Stimulated activated naive CD8-positive, alpha-beta T cell treated with anti-CD3 and anti-CD28 coated beads, Interleukin-15, amount 100 ng/mL, for 72 hours (primary cell): Measurements from ENCODE around the gene MAPT.
A peak's percentile ranks its signal among the peaks of the same experiment; 100 is the strongest.
"Not testable (repeated sequence)": the region's sequence is repeated elsewhere in the genome, so short reads cannot be mapped to it uniquely, and the experiment has no call there.

Experiments used
- ATAC-seq: fragments of 150-1000 bp; cut with Tn5 transposase; 2 replicates; pipeline ENCODE4 v1.10.0; 2021; ENCODE audit warnings: mild to moderate bottlenecking, moderate library complexity
- DNase-seq, 2 donors: peaks; one replicate each; pipeline ENCODE4 v3.0.0; 2021 to 2022
- H3K27ac Mint-ChIP-seq, 2 donors: one replicate each; pipeline ENCODE4 v1.8.0; 2022; ENCODE audit warnings: mild to moderate bottlenecking in 2 of 2, mixed read lengths in 2 of 2, moderate library complexity in 2 of 2
- H3K27me3 Mint-ChIP-seq: one replicate; pipeline ENCODE4 v1.8.0; 2022; ENCODE audit warnings: mixed read lengths
- H3K4me1 Mint-ChIP-seq: one replicate; pipeline ENCODE4 v1.8.0; 2022; ENCODE audit warnings: mild to moderate bottlenecking, mixed read lengths
- H3K4me3 Mint-ChIP-seq, 2 donors: one replicate each; pipeline ENCODE4 v1.8.0; 2022; ENCODE audit warnings: mild to moderate bottlenecking in 2 of 2, mixed read lengths in 2 of 2, moderate library complexity in 1 of 2
- H3K9me3 Mint-ChIP-seq, 2 donors: one replicate each; pipeline ENCODE4 v1.8.0; 2022; ENCODE audit warnings: mixed read lengths in 2 of 2

MAPT gene

DNA sequence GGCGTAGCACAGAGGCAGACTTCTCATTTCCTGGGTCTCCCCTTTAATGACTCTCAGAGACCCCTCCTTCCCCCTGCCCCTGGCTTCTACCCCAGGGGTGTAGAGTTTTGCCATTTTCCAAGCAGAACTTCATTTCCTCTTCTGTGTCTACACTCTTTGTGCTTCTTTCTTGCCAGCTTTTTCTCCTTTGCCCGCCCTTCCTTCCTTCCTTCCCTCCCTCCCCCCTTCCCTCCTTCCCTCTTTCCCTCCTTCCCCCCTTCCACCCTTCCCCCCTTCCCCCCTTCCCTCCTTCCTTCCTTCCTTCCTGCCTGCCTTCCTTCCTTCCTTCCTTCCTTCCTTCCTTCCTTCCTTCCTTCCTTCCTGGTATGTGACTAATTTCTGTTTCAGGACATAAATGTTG lies 47.0 kb downstream of the MAPT start:
- peaks cover 58% of the 10 kb centered on the region for H3K27me3 Mint-ChIP-seq
- DNase-seq = no peak
- ATAC-seq = no peak
- H3K27ac Mint-ChIP-seq = no peak overlapping the region
- no peaks in the 10 kb centered on the region for H3K9me3 Mint-ChIP-seq
- H3K4me3 Mint-ChIP-seq = no peak overlapping the region
- peaks cover 8% of the 10 kb centered on the region for H3K4me1 Mint-ChIP-seq

- Mint-ChIP-seq H3K27me3 (peaks cover 49% of the 10 kb centered on the region), H3K27ac (no peak overlapping the region), H3K4me1 (peaks cover 8% of the 10 kb centered on the region), H3K4me3 (no peak overlapping the region), H3K9me3 (no peaks in the 10 kb centered on the region)
- DNase-seq (no peak), ATAC-seq (no peak)
Measured at GRCh38 chr17:45942284-45942683, 47.9 kb downstream of the MAPT start.

- ATAC-seq = no peak
- Mint-ChIP-seq H3K9me3 (no peaks in the 10 kb centered on the region), H3K27me3 (peaks cover 63% of the 10 kb centered on the region), H3K4me3 (no peak overlapping the region), H3K4me1 (peaks cover 22% of the 10 kb centered on the region), H3K27ac (peak overlapping the region in 1 of 2 donors; percentile 24)
- DNase-seq = no peak
Measured at GRCh38 chr17:45946841-45947256, 52.5 kb downstream of the MAPT start.

DNA sequence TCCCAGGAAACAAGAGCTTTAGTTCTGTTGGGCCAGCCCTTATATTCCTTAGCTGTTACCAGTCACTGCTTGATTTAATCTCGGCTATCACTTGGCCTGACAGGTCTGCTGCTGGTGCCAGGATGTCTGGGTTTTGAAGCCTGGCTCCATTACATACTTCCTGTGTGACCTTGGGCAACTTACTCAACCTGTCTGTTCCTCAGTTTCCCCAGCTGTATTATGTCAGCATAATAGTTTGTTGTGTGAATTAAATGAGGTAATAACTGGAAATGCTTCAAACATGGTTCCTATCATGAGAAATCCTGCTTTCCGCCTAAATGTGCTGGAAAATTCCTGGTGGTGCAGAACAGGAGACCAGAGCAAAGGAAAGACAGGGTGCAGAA lies 54.1 kb downstream of the MAPT start:
- Mint-ChIP-seq H3K27me3 (peaks cover 54% of the 10 kb centered on the region), H3K27ac (no peak overlapping the region), H3K4me1 (peaks cover 20% of the 10 kb centered on the region), H3K4me3 (peak overlapping the region; percentile 76 to 84), H3K9me3 (no peaks in the 10 kb centered on the region)
- ATAC-seq (no peak), DNase-seq (no peak)

- DNase-seq = peak; percentile 67 to 72
- peaks cover 48% of the 10 kb centered on the region for H3K27me3 Mint-ChIP-seq
- peaks cover 15% of the 10 kb centered on the region for H3K4me1 Mint-ChIP-seq
- H3K9me3 Mint-ChIP-seq = no peaks in the 10 kb centered on the region
- peak overlapping the region; percentile 59 to 92 for H3K27ac Mint-ChIP-seq
- ATAC-seq = peak; percentile 95
- peak overlapping the region; percentile 76 to 84 for H3K4me3 Mint-ChIP-seq
Measured at GRCh38 chr17:45948881-45949624, 54.7 kb downstream of the MAPT start.

GRCh38 chr17:45949755-45950320 lies 55.5 kb downstream of the MAPT start:
- H3K9me3 Mint-ChIP-seq = no peaks in the 10 kb centered on the region
- H3K4me3 Mint-ChIP-seq = no peak overlapping the region
- peaks cover 42% of the 10 kb centered on the region for H3K27me3 Mint-ChIP-seq
- no peak overlapping the region for H3K27ac Mint-ChIP-seq
- DNase-seq (no peak), ATAC-seq (no peak)
- peaks cover 13% of the 10 kb centered on the region for H3K4me1 Mint-ChIP-seq

GRCh38 chr17:45950888-45951287 lies 56.5 kb downstream of the MAPT start:
- Mint-ChIP-seq H3K27ac (no peak overlapping the region), H3K4me1 (peaks cover 13% of the 10 kb centered on the region), H3K4me3 (no peak overlapping the region), H3K27me3 (peaks cover 34% of the 10 kb centered on the region), H3K9me3 (no peaks in the 10 kb centered on the region)
- ATAC-seq = no peak
- no peak for DNase-seq

GRCh38 chr17:45951403-45951802 lies 57.0 kb downstream of the MAPT start:
- DNase-seq (no peak), ATAC-seq (no peak)
- Mint-ChIP-seq H3K27me3 (peaks cover 34% of the 10 kb centered on the region), H3K9me3 (no peaks in the 10 kb centered on the region), H3K4me1 (peaks cover 13% of the 10 kb centered on the region), H3K4me3 (no peak overlapping the region), H3K27ac (peak overlapping the region in 1 of 2 donors; percentile 65)

- Mint-ChIP-seq H3K27me3 (peaks cover 34% of the 10 kb centered on the region), H3K27ac (no peak overlapping the region), H3K4me3 (no peak overlapping the region), H3K9me3 (no peaks in the 10 kb centered on the region), H3K4me1 (peaks cover 13% of the 10 kb centered on the region)
- ATAC-seq (no peak), DNase-seq (no peak)
Measured at GRCh38 chr17:45951941-45952340, 57.6 kb downstream of the MAPT start.

DNA sequence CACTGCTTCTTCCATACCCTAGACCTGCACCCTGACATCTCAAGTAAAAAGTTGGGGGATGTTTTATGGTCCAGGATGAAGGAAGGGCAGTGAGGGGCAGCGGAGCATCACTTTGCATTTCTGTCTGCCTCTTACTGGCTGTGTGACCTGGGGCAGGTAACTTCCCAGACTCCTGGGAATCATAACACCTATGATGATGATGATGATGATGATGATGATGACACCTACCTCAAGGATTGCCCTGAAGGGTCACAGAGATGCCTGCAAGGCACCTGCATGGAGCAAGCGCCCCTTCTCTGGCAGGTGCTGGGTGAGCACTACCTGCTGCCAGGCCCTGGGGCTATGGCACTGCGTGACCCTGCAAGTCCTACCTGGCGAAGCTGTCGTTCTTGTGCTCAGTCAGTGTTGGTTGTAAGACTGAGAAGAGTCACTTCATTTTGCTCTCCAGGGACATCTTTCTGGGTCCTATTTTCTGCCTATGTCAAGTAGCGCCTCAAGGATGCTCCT lies 58.5 kb downstream of the MAPT start:
- Mint-ChIP-seq H3K4me1 (peaks cover 13% of the 10 kb centered on the region), H3K27me3 (peaks cover 34% of the 10 kb centered on the region), H3K9me3 (no peaks in the 10 kb centered on the region), H3K4me3 (no peak overlapping the region), H3K27ac (no peak overlapping the region)
- no peak for DNase-seq
- ATAC-seq = no peak

DNA sequence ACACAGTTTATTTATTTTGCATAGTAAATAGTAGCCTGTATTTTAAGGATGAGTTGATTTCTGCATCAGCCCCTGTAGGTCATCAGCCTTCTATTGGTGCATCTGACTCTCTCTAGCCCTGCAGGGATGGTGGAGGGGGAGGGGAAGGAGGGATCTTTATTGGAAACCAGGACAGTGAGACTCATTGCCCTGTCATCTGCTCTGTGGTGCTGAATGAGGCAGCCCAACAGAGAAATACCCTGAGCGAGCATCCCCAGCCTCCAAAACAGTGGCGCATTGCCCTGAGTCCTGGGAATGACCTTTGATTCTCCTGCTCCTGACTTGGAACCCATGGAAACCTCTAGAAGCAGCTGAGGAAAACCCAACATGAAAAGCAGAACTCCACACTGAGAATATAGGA lies 59.2 kb downstream of the MAPT start:
- Mint-ChIP-seq H3K9me3 (no peaks in the 10 kb centered on the region), H3K27ac (no peak overlapping the region), H3K4me3 (no peak overlapping the region), H3K4me1 (peaks cover 11% of the 10 kb centered on the region), H3K27me3 (peaks cover 34% of the 10 kb centered on the region)
- ATAC-seq (no peak), DNase-seq (no peak)

GRCh38 chr17:45954914-45955313 lies 60.6 kb downstream of the MAPT start:
- no peaks in the 10 kb centered on the region for H3K9me3 Mint-ChIP-seq
- H3K4me3 Mint-ChIP-seq = no peak overlapping the region
- ATAC-seq = no peak
- peaks cover 23% of the 10 kb centered on the region for H3K27me3 Mint-ChIP-seq
- no peak for DNase-seq
- no peak overlapping the region for H3K27ac Mint-ChIP-seq
- no peaks in the 10 kb centered on the region for H3K4me1 Mint-ChIP-seq

DNA sequence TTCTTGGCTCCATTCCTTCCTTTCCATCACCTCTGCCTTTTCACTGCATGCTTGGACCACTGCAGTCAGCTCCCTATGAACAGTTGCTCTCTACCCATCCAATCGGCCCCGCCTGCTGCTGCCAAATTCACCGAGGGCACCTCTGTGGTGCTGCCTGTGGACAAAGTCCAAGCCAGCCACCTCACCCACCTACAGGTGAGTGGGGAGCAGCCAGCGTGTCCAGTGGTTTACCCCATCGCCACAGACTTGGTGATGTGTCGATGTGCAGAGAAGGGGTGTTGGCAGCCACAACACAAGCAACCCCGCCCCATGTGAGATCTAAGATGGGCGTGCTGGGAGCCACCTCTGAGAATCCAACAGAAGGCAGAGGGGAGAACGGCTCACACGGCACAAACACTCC lies 61.0 kb downstream of the MAPT start:
- no peak for DNase-seq
- no peak for ATAC-seq
- H3K9me3 Mint-ChIP-seq = no peaks in the 10 kb centered on the region
- peaks cover 19% of the 10 kb centered on the region for H3K27me3 Mint-ChIP-seq
- H3K4me3 Mint-ChIP-seq = no peak overlapping the region
- H3K4me1 Mint-ChIP-seq = no peaks in the 10 kb centered on the region
- H3K27ac Mint-ChIP-seq = no peak overlapping the region

GRCh38 chr17:45956090-45956489 lies 61.7 kb downstream of the MAPT start:
- Mint-ChIP-seq H3K27ac (no peak overlapping the region), H3K9me3 (no peaks in the 10 kb centered on the region), H3K4me1 (no peaks in the 10 kb centered on the region), H3K27me3 (peaks cover 12% of the 10 kb centered on the region), H3K4me3 (no peak overlapping the region)
- DNase-seq = no peak
- no peak for ATAC-seq

- not testable (repeated sequence) for DNase-seq, H3K4me3 Mint-ChIP-seq, H3K4me1 Mint-ChIP-seq, H3K27me3 Mint-ChIP-seq, ATAC-seq, H3K27ac Mint-ChIP-seq, H3K9me3 Mint-ChIP-seq
Measured at GRCh38 chr17:45956746-45957145, 62.4 kb downstream of the MAPT start.

DNA sequence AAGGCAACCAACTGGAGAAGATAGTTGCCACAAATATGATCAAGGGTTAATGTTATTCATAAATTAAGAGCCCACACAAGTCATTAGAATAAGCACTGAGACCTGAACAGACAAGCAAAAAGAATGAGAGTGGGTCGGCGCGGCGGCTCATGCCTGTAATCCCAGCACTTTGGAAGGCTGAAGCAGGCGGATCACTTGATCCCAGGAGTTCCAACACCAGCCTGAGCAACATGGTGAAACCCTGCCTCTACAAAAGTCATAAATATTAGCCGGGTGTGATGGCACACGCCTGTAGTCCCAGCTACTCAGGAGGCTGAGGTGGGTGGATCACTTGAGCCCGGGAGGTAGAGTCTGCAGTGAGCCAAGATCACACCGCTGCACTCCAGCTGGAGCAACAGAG lies 64.0 kb downstream of the MAPT start:
- Mint-ChIP-seq H3K27ac (no peak overlapping the region), H3K4me3 (no peak overlapping the region), H3K27me3 (no peaks in the 10 kb centered on the region), H3K9me3 (no peaks in the 10 kb centered on the region), H3K4me1 (no peaks in the 10 kb centered on the region)
- no peak for ATAC-seq
- no peak for DNase-seq
